ENCODE data around the gene AK5. TPM values are rescaled to one million over a fixed set of nuclear protein-coding genes. Genes with fewer than 3 reads are reported as not detected.

Gene AK5
- total RNA-seq, 2 experiments from 2014 or later, result 4.6 to 5.6 TPM

GRCh38 chr1:77498918-77499317, 217.1 kb downstream of the AK5 start:
- Mint-ChIP-seq H3K36me3 (ENCODE audit: low read depth) (peaks cover 6% of the 10 kb centered on the region), H3K9me3 (peaks cover 6% of the 10 kb centered on the region), H3K4me3 (no peak overlapping the region), H3K27ac (no peak overlapping the region), H3K4me1 (ENCODE audit: low read depth) (peaks cover 5% of the 10 kb centered on the region), H3K27me3 (no peaks in the 10 kb centered on the region)
- intact Hi-C loops (cut with micrococcal nuclease), result no loop called here
- CTCF ChIA-PET, result no interaction called here
- no peak for DNase-seq
- no peak for ATAC-seq
- POLR2A ChIA-PET, result interaction anchor here (0.6 kb wide), 1 partner anchor 400 kb away, joined by 3 read pairs; no protein-coding TSS in a partner anchor
- TF ChIP-seq CTCF (IDR thresholded peaks at IDR 0.05), result no peak

DNA sequence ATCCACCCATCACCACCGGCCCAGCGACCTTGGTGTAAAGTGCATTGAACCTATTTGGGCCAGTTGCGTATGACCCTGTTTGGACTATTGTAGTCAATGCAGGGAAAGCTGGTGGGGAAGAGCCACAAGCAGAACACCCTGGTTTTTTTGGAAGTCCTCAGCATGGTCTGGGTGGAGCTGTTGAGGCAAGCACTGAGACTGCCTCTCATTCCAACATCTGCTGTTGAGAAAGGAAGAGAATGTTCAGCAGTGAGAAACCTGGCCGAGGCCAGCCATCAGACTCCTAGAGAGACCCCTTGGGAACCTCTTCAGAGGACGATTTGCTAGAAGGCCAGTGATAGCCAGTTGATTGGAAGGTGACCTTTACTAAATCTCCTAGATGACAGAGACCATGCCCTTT, 217.6 kb downstream of the AK5 start:
- ATAC-seq (no peak), DNase-seq (no peak)
- Mint-ChIP-seq H3K36me3 (ENCODE audit: low read depth) (peaks cover 6% of the 10 kb centered on the region), H3K9me3 (peaks cover 6% of the 10 kb centered on the region), H3K4me1 (ENCODE audit: low read depth) (peaks cover 6% of the 10 kb centered on the region), H3K4me3 (no peak overlapping the region), H3K27ac (no peak overlapping the region), H3K27me3 (no peaks in the 10 kb centered on the region)
- no peak for TF ChIP-seq CTCF (IDR thresholded peaks at IDR 0.05)
- intact Hi-C loops (cut with micrococcal nuclease), result no loop called here
- CTCF ChIA-PET, result no interaction called here
- POLR2A ChIA-PET, result no interaction called here

DNA sequence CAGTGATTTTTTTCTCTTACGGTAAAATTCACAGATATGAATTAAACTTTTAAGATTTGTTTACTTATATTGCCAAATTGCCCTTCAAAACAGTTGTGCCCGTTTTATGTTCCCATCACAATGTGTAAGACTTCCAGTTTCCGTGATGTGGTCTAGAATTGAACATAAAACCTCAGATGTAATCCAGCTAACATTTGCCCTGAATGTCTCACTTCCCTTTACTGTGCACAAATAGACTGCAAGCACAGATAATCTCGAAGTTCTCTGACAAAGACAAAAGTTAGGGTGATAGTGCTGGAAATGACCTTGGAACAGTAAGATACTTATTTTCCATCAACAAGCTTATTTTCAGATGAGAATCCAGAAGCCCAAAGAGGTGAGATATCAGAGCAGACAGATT, 223.2 kb downstream of the AK5 start:
- no peak for TF ChIP-seq CTCF (IDR thresholded peaks at IDR 0.05)
- DNase-seq, result no peak
- ChIA-PET CTCF (interaction anchor here (1.5 kb wide), 1 partner anchor 52 kb away, joined by 4 read pairs; no protein-coding TSS in a partner anchor), POLR2A (no interaction called here)
- Mint-ChIP-seq H3K36me3 (ENCODE audit: low read depth) (peaks cover 2% of the 10 kb centered on the region), H3K27me3 (no peaks in the 10 kb centered on the region), H3K9me3 (no peaks in the 10 kb centered on the region), H3K4me1 (ENCODE audit: low read depth) (peaks cover 7% of the 10 kb centered on the region), H3K27ac (no peak overlapping the region), H3K4me3 (no peak overlapping the region)
- no peak for ATAC-seq
- intact Hi-C loops (cut with micrococcal nuclease), result no loop called here

- intact Hi-C loops (cut with micrococcal nuclease), result no loop called here
- ATAC-seq (no peak), DNase-seq (no peak)
- H3K27me3 Mint-ChIP-seq, result no peaks in the 10 kb centered on the region
- H3K9me3 Mint-ChIP-seq, result no peaks in the 10 kb centered on the region
- no peak overlapping the region for H3K4me3 Mint-ChIP-seq
- TF ChIP-seq CTCF (IDR thresholded peaks at IDR 0.05), result no peak
- peaks cover 2% of the 10 kb centered on the region for H3K36me3 Mint-ChIP-seq (ENCODE audit: low read depth)
- ChIA-PET POLR2A (no interaction called here), CTCF (interaction anchor here (2.9 kb wide), 1 partner anchor 26 kb away, joined by 7 read pairs; no protein-coding TSS in a partner anchor)
- no peak overlapping the region for H3K27ac Mint-ChIP-seq
- H3K4me1 Mint-ChIP-seq (ENCODE audit: low read depth), result peaks cover 7% of the 10 kb centered on the region
Observed at GRCh38 chr1:77506771-77507170, 225.0 kb downstream of the AK5 start.

DNA sequence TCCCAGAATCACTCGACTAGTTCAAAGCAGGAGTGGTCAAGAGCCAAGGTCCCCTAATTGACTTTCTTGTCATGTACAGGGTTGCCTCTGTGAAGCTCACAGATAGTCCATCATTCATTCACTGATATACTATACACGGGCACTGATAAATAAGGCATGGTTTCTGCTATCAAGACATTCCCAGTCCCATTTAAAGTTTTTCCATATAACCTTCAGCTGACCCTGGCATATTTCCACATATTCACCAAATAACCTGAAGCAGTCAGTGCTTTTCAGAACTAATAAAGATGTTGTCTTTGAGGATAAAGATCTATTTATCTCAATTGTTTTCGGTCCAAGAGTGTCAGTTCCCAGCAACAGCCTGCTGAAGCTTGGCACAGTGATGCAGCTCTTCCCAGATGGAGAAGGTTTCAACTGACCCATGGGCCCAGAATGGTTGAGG, 227.3 kb downstream of the AK5 start:
- H3K27ac Mint-ChIP-seq, result no peak overlapping the region
- CTCF ChIA-PET, result interaction anchor here (2.9 kb wide), 1 partner anchor 23 kb away, joined by 7 read pairs; no protein-coding TSS in a partner anchor
- H3K9me3 Mint-ChIP-seq, result peaks cover 5% of the 10 kb centered on the region
- intact Hi-C loops (cut with micrococcal nuclease), result no loop called here
- no peak overlapping the region for H3K4me3 Mint-ChIP-seq
- POLR2A ChIA-PET, result no interaction called here
- TF ChIP-seq CTCF (IDR thresholded peaks at IDR 0.05), result no peak
- ATAC-seq (no peak), DNase-seq (no peak)
- H3K36me3 Mint-ChIP-seq (ENCODE audit: low read depth), result peaks cover 2% of the 10 kb centered on the region
- H3K27me3 Mint-ChIP-seq, result no peaks in the 10 kb centered on the region
- H3K4me1 Mint-ChIP-seq (ENCODE audit: low read depth), result peaks cover 7% of the 10 kb centered on the region
